HG02763 (cell line): ENCODE measurements around the gene THRB.

Experiments used
- ATAC-seq: cut with Tn5 transposase; IDR thresholded peaks from one replicate; pipeline ENCODE4 v1.9.1; 2021; ENCODE audit warnings: mild to moderate bottlenecking, moderate library complexity; ENCODE audit not compliant: unreplicated experiment

Gene THRB

DNA sequence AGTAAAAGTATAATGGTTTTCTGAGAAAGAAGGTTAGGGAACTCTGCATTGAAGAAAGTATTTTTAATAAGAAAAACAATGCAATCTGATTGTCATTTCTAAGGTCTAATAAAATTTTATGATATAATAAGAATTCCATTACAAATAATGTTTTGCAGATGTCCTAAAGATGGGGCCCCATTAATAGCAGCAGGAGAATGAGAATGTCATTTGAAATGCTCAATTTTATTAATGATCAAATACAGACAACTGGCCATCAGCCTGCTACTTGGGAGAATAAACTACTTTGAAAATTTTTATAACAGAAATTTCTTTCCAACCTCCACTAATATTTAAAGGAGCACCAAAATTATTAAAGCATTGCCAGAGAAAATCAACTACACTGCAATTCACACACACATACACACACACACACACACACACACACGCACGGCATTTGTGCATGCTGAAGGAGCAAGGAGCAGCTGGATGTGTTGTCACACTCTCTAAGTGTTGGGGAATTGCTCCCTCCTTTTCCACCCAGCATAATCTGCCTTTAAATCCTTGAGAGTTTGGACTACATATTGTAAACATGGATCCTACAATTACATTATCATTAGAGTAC, 109.5 kb downstream of the THRB start:
- no peak for ATAC-seq

DNA sequence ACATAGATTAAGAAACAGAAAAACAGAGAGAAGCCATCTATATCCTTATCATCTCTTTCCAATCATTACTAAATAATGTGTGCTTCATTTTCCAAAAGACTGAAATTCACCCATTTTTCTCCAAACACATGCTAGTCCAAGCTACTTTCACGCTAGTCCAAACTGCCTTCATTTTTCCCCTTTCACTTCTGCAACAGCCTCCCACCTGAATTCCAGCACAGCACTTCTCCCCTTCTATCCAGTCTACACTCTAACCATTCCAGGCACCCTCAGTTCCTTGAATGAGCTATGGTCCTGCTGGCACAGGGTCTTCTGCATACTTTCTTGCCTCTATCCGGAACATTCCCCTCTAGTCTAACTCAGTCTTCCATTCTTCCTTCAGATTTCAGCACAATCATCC, 112.0 kb downstream of the THRB start:
- no peak for ATAC-seq

DNA sequence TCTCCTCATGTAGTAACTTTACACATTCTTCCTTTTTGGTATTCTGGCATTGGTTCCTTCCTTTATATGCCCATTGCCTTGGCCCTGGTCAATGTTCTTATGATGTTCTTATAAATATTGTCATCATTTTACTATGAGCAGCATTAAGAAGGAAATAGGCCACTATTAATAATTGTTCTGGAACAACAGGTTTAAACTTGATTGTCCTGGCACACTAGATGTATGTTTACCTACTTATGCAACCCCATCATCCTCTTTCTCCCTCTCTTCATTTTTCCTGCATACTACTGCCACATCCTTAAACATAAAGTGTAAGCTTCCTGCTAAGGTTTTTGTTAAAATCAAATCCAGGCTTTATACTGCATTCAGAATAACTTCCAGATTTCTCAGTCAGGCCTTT, 114.7 kb downstream of the THRB start:
- no peak for ATAC-seq

DNA sequence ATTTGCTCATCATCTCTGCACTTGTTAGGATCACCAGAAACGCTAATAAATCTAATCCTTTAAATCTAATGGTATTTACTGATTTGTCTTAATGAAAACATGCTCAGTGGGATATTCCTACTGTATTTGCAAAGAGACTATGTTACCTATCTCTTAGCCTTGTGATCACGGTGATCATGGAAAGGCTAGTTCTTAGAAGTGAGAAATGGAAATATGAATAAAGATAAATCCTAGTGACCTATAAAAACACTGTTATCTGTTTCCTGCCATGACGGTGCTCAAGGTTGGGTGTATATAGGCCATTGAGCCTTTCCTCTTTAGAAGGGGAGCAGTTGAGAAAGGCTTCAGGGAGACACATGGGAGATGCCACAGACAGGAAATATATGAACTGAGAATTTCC, 116.3 kb downstream of the THRB start:
- no peak for ATAC-seq

DNA sequence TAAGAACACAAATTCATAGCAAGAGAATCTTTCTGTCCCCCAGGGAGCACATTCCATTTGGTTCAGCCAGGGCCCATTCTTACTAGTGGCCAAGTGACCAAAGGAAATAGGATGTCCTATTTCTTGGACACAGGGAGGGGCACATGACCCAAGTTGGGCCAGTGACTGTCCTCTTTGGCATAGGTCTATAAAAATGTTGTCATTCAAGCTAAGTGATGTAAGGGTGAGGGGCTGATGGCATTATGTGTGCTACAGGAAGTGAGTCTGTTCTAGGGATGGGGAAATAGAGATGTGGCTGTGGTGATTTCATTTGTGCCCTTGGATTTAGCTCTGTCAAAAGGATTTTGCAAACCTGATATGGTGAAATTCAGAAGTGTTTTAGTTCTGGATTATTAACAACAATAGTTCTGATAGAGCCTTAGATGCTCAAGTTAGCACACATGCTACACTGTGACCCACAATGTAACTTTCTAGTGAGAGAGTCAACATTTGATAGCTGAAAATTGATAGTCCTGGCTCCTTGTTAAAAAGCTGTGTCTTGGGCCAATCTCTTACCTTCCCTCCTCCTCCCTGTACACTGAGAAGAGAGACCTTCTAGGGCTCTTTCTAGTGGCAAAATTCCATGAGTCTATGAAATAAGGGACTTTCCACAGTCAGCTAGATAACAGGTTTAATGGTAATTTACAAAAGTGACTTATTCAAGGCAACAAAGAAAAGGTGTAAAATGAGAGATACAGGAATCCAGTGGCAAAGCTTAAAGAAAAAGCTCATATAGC, 117.2 kb downstream of the THRB start:
- no peak for ATAC-seq

DNA sequence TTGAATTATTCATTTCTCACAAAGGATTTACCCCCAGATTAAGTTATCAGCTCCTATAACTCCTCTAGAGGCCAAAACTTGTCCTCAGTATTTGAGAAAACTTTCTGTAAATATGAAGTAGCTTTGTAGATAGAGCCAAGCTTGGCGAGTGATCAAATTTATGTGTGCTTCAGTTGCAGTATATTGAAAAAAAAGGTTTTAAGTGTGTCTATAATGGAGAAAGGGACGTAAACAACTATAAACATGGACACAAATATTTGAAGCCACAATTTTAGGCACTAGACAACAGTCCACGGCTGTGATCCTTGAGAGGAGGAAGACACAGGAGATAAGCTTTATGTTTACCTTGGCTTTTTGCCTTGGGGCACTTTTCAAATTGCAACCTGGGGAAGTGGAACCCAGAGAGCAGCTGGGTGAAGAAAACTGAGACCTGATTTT, 118.7 kb downstream of the THRB start:
- no peak for ATAC-seq

DNA sequence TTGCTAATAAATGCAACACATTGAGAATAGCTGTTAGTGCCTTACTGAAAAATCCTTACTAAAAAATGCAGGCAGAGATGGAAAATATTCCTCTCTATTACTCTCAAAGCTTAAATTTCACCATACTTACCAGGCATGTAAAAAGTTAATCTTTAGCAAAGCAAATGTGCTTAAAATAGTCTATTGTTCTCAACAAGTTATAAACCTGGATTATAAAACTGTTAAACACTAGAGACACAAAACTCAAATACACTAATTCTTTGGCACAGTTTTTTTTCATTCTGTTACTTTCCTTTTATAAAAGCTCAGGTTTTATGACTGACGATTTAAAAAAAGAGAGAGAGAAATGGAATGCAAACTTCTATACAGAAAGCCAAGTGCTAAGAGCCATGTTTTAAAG, 119.8 kb downstream of the THRB start:
- no peak for ATAC-seq

DNA sequence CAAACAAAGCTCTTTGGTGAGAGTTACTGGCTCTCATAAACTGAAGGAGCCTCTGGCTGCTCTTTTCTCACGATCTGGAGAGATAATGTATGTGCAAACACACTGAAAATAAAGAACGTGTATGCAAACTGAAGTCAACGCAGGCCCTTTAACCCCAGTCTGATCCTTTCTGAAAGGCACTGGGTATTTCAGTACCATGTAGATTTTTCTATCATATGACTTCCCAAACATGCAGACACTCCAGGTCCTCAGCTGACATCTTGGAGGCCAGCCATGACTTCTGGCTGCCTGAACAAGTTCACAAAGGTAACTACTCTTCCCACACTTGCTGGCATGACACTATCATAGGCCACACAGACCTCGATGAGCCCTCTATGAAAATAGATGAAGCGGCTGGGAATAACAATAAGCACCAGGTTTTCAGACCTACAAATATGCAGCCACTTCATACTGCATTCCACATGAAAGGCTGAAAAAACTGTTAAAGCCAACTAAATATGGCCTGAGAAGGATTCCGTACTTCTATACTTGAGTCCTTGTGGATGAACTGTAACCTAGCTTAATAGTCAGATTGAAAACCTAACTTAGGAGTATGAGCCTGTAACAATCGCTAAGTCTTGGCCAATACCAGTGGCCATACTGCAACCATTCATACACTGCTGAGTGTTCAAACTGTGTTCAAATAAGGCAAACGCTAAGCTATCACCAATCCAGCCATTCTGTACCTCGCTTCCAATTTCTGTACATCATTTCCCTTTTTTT, 121.3 kb downstream of the THRB start:
- ATAC-seq: no peak

DNA sequence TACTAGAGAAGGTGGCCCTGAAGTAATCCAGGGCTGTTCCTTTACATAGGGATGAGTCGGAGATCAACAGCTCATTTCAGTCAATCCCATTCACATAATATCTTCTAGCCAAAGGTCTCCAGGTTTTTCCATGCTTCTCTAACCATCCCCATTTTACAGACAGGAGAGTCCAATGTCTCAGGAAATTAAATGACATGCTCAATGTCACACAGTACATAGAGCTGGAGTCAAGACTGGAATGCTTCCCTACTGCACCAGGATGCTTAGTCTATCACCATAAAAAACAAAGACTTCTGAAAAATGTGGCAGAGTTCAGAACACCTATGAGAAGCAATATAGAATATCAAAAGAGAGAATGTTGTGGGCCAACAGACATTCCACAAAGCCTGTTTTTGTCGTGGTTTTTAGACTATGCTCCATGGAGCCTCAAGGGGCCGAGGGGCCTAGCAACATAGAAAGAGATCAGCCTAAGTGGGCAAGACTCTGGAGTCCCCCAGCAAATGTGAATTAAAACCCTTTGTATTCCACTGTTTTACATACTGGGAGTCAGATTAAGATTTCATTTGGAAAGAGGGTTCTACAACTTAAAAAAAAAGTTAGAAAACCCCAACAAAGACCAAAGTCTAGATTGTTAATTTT, 122.0 kb downstream of the THRB start:
- ATAC-seq: no peak

DNA sequence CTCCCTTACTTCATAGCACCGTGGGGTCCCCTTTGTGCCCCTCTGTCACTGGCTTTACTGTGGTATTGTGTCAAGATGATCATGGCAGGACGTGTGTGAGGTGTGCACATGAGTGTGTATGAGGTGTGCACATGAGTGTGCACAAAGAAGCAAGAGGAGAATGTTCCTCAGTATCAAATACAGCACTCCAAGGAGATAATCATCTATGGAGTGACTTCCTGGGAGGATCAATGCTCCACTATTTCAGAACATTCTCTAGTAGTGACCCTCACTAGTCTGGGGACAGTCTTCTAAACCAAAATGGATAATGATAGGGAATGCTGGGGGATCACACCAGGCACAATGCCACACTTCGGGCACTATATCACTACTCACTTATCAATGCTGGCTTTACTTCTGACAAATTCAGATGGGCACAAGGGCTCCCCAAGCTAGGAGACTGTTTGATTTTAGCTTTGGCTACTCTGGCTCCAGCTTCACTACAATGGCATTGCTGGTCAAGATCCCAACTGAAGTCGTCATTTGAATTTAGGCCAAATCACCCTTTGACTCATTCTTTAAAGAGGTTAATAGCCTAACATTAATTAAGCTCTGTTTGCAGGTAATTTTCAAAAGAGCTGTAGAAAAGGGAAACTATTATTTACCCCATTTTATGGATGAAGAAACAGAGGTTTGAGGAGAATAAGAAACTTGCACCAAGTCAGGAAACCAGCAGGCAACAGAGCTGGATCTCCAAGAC, 124.1 kb downstream of the THRB start:
- ATAC-seq: no peak

DNA sequence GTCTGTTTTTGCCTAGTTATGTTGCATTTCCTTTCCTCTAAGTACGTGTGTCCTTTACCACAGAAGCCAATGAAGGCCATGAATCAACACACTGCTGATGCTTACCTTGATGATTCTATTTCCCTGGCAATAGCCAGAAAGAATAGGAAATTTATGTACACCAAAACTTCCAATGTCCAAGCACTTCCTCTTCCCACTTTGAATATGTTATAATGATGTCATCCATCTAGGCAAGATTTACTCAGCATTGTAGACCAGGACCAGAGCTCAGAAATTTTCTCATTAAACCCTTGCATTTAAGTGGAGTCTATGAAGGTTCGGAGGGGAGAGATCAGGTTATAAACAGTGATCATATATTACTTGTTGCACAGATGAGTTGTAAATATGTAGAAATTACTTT, 126.0 kb downstream of the THRB start:
- ATAC-seq: no peak

DNA sequence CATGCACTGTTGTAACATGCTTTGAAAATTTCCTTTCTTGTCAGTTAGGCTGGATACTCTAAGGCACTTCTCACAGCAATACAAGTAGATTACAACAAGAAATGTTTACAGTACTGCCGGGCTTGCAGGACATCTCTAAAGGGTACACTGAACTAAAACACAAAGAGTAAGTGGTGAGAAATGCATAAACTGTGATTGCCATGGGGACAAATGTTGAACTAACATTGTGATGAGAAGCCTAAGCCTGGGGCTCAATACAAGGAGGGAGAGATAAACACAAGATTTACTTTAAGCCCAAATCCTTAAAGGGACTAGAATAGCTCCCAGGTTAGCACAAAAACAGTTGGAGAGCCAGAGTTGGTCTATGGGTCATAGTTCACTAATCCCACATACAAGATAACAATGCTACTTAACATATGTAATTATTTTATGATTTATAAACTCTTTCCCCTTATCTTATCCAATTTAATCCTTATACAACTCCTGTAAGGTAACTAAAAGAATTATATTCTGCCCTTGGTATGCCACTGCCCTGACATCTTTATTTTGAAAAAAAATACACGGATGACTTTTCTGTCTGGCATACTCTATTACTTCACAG, 126.9 kb downstream of the THRB start:
- no peak for ATAC-seq

DNA sequence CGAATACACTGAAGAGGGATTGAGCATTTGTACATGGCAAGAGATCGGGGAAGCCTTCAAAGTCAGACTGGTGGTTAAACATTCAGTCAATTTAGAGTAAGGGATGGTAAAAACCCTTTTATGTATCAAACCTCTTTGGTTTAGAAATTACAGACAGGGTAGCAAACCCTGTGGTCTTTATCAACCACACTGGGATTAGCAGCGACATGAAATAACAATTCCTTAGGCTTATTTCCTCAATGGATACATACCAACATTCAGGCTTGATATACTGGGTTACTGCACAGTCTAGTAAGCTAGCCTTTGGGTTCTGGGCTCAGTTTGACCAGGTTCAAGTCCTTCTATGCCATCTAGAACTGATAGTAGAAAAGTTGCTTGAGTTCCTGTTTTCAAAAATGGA, 127.4 kb downstream of the THRB start:
- ATAC-seq: no peak

DNA sequence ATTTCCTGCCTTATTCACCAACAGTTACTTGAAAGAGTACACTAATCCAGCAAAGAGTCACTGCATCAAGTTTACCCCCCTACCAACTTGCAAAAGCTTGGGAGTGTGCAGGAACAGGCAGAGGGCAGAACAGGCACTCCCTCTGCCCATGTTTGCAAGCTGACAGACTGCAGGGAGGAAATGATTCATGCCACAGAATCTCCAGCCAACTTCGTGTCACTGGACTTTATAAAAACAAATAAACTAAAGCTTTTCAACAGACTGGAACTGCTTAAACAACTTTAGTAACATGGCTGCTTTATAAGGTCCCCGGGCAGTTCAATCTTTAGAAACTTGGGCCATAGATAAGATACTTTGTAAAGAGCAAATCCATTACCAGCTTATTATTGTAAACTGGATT, 129.5 kb downstream of the THRB start:
- no peak for ATAC-seq

DNA sequence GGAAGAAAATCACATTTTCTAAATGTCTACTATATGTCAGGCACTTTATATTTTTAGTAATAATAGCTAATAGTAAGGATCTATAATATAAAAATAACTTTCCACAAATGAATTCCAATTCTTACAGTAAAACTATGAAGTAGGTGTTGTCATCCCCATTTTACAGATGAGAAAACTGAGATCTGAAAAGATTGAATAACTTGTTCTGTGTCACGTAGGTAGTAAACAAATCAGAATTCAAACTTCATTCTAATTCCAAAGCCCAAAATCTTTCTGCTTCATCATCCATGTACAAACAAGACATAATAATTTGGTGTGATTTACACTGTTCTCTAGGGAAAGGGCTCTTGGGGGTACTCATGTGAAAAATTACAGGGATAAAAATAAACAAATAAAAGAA, 130.3 kb downstream of the THRB start:
- ATAC-seq: no peak

DNA sequence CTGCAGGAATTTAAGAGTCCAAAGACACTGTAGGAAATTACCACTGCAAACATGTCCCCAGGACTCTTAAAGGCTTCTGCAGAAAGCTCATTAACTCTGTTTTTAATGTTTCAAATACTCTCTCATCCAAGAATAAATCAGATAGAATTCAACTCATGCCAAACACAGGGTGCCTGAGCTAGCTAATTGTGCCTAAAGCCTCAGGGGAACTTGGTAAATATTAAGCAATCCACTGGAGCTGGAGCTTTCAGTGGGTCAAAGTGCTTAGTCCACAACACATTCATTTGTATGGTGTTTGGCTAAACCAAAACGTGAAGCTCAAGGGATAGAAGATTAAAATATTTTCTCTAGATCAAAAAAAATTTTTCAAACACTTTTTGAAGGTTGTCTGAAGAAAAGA, 131.4 kb downstream of the THRB start:
- no peak for ATAC-seq

DNA sequence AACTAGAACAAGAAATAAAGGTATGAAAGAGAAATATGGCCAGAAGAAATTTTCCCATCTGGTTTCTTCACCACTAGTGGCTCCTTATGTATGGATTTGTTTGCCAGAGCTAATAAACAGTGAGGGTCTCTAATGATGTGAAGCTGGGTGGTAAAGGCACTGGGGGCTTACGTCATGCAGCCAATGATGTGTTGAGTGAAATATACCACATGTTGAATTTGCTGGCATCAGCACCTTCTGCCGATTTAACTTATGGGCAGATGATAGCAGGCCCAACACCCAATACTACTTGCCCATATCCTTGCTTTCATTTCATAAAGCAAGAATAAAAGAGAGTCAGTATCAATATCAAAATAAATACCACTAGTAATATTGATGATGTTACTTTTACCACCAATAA, 133.0 kb downstream of the THRB start:
- no peak for ATAC-seq

DNA sequence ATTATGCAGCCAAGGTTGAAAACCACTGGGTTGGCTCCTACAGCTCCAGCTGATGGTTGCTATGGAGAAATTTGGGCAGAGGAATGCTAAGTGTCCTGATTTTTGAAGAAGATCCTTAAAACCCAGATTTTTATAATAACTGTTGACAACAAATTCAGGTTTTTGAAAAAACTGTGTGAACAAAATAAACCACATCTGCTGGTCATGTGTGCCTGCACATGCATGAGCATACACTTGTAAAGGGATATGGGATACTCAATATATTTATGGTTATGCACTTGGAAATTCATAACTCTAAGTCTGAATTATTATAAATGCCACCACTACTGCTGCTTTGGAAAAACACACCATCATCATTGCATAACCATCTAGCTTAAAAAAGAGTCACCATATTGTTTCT, 133.7 kb downstream of the THRB start:
- ATAC-seq: no peak

DNA sequence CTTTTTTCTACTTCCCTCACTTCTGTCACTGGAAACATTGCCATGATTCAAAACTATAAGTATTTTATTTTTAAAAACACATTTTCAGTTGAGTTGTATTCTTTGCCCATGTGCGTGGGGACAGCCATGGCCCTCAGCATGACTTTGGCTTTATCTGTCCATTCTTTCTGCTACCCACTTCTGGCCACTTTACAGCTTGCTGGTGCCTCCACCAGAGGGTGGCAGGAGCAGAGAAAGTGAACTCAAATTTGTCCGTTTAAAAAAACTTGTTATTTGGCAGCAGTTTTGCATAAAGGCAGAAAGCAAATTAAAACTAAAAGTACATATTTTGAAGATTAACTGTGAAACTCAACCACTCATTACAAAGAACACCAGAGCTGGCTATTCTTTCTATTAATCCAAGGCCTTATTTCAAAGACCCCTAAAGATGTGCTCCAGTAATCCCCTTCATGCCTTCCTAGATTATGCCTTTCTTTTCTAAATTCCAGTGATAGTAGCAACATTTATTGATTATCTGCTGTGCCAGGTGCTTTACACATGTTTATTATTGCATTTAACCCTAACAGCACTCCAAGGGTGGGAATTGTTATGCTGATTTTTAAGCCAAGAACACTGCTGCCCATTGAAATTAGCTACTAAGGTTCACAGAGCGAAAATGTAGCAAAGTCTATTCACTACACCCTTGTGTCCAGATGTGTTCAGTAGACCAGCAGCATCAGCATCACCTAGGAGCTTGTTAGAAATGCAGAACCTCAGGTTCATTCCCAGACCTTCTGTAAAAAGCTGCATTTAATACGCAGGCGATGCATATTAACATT, 134.8 kb downstream of the THRB start:
- no peak for ATAC-seq

DNA sequence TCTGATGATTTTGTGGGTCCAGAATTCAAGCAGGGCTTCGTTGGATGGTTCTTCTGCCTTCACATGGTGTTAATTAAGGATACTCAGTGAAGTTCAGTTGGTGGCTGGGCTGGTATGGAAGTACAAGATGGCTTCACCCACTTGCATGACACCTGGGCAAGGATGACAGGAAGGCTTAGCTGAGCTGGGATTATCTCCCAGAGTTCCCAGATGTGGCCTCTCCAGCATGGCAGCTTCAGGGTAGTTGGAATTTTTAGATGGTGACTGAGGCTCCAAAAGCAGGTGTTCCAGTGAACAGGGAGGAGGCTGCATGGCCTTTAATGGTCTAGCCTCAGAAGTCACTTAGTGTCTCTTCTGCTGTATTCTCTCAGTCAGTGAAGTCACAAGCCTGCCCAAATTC, 135.5 kb downstream of the THRB start:
- no peak for ATAC-seq
